ENCODE measurements around the gene TFR2.

Gene TFR2

GRCh38 chr7:100655908-100656674 lies 14.7 kb upstream of the TFR2 start, which contains the start of gene ACTL6B:
TSS of gene ACTL6B (minus strand) at chr7:100656448. CDS start at chr7:100656354, 94 bp downstream.
- in situ Hi-C loops (cut with MboI; ENCODE audit: low sequenced_read_pairs): no loop called here

DNA sequence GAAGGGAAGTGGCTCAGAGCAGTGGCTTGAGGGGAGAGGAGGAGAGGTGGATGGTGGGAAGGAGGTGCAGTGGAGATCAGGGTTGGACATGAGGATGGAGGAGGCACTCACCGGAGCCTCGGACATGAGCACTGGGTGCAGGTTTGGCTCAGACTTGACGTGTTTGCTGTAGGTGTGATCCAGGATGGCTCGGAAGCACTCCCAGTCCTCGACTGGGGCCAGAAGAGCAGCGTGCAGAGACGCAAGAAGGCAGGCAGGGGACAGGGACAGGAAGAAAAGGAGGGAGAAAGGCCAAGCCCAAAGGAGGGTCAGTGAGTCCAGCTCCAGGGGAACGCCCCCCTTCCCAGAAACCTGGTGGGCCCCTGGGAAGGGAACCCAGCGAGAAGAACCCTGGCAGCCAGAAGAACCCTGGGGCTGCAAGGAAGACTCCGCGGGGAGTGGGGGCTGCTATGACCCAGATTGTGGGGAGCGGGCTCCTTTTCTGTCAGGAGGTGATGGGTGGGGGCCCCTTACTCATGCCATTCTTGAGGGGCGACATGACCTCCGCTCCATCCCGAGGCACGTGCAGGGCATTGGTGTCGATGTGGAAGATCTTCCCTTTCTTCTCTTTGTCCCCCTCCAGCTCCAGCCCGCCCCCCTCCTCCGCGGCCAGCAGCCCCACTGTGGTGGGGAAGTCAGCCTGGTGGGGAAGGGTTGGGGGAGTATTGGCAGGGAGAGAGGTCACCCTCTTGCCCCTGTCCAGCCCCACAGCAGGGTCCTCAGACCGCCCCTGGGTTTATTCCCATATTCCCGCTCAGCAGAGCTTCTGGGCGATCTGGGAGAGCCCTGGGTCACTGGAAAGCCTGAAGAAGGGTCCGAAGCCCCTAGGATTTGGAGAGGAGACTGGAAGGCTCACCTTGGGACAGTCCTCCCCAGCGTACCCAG lies 13.8 kb upstream of the TFR2 start:
- in situ Hi-C loops (cut with MboI; ENCODE audit: low sequenced_read_pairs): no loop called here

- in situ Hi-C loops (cut with MboI; ENCODE audit: low sequenced_read_pairs): no loop called here
These were observed 8.6 kb upstream of the TFR2 start for GRCh38 chr7:100649826-100650565.

DNA sequence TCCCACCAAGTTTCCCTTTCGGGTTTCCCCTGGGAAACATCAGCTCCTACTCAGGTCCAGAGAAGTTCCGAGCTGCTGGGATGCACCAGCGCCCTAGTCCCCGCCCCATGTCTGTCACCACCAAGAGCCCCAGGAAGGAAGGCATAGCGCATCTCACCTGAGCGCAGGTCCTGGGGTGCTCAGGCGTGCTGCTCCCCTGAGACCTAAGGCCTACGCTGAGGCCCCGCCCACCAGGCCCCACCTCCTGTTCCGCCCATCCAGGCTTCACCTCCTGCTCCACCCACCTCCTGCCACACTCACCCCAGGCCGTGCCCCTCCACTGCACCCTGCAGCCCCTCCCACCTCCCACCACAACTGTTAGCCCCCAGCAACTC lies 1.2 kb upstream of the TFR2 start:
- in situ Hi-C loops (cut with MboI; ENCODE audit: low sequenced_read_pairs): no loop called here

DNA sequence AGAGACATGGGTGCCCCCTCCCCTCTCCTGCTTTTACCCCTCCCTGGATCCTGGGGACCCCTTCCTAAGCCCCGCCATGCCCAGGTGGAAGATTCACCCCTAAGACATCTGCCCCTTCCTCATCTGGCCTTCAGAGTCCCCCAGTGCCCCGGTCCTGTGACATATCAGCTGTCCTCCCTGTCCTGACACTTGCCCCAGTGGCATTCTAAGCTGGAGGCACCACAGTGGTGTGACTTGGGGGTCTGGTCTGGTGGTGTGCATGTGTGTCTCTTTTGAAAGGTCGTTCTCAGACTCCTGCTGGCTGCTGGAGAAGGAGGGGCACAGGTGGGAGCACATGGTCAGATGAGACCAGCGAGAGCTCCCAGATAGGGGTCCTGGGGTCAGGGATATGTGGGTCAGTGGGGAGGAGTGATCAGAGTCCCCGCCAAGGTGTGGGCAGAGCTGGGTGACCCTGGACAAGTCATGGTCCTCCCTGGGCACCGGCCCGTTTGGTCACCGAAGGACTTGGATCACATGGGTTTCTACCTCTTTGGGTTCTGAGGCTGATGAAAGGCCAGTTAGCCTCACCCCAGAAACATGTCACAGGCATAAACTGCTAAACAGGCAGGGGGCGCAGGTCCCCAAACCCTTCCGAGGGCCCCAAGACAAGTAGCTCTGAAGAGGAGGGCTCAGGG lies 645 bp upstream of the TFR2 start:
- in situ Hi-C loops (cut with MboI; ENCODE audit: low sequenced_read_pairs): no loop called here

GRCh38 chr7:100640517-100641440 lies 573 bp downstream of the TFR2 start:
- in situ Hi-C loops (cut with MboI; ENCODE audit: low sequenced_read_pairs): no loop called here

GRCh38 chr7:100639995-100640516 lies 1.3 kb downstream of the TFR2 start:
- in situ Hi-C loops (cut with MboI; ENCODE audit: low sequenced_read_pairs): no loop called here

DNA sequence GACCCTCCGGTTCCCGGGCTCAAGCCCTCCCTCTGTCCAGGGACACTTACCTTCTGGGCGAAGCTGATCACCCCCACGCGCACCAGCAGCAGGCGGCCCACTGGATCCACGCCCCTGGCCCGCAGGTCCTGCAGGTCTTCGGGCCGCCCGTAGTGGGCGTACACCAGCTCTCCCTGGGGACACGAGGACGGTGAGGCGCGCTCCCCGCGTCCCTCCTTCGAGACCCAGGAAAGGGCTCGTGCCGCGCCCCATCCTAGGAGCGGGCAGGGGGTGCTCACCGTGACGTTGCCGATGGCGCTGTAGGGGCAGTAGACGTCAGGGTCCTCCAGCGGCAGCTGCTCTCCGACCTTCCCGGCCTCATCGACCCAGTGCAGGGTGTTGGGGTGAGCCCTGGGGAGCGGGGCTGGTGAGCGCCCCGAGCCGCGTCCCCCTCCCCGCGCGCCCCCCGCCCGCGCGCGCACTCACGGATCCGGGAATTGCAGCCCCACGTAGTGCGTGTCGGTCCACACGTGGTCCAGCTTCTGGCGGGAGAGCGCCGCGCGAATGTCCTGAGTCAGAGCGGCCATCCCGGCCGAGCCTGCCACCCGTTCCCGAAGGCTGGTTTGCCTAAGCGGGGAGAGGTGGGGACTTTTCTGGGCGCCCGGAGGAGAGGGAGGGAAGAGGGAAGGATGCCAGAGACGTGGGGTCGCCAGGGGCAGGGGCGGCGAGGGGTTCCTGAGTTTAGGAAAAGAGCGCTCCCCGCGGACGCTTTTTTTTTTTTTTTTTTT lies 8.2 kb downstream of the TFR2 start:
- in situ Hi-C loops (cut with MboI; ENCODE audit: low sequenced_read_pairs): no loop called here

DNA sequence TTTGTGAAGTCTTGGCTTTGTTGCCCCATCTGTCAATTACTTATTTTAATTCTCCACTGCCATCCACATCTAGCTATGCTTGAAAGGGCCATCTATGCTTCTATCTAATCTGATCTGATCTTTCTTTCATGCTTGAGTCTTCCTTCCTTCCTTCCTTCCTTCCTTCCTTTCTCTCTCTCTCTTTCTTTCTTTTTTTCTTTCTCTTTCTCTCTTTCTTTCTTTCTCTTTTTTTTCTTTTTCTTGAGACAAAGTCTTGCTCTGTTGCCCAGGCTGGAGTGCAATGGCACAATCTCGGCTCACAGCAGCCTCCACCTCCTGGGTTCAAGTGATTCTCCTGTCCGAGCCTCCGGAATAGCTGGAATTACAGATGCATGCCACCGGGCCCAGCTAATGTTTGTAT lies 11.3 kb downstream of the TFR2 start:
- in situ Hi-C loops (cut with MboI; ENCODE audit: low sequenced_read_pairs): no loop called here

GRCh38 chr7:100629117-100629716 lies 12.1 kb downstream of the TFR2 start:
- in situ Hi-C loops (cut with MboI; ENCODE audit: low sequenced_read_pairs): no loop called here

- in situ Hi-C loops (cut with MboI; ENCODE audit: low sequenced_read_pairs): no loop called here
These were observed 14.2 kb downstream of the TFR2 start for GRCh38 chr7:100627238-100627549.

DNA sequence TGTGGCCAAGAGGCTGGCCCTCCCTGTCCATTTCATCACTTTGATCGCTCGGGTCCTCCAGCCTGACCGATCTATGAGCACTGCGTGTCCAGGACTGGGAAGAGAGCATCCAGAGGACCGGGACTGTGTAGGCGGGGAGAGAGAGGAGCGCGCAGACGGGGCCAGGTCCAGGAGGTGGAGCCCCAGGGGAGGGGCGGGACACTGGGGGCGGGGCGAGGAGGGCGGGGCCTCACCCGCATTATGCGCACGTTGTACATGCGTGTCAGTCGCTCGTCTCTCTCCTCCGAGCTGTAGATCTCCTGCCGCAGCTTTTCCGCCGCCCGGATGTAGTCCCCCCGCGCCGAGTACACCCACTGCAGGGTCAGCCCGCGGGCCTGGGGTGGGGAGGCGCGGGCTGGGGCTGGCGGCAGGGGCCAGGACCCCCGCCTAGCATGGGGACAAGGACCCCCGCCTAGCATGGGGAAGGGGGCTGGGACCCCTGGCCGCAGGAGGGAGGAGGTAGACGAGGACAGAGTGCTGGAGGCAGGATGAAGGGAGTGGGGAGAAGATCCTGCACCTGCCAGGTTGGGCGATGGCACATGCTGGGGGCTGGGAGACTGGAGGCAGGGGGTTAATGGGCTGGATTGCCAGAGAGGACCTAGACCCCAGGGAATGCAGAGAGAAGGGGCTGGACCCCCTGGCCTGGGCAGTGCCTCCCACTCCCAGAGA lies 14.7 kb downstream of the TFR2 start:
- in situ Hi-C loops (cut with MboI; ENCODE audit: low sequenced_read_pairs): no loop called here

DNA sequence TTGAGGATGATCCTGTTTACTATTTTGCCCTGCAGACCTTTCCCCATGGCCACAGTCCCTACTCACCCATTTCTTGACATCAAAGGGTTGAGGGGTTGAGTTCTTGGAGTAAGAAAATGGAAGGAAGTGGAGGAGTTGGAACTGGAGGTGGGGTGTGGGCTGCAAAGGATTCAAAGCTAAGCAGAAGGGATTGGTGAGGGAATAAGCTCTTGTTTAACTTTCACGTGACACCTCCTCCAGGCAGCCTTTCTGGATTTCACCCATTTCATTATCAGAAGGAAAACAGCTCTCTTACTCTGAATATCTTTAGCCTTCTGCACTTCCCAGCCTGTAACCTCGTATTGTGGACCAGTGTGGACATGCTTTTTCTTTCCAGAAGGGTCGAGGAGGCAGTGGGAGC lies 15.3 kb downstream of the TFR2 start:
- in situ Hi-C loops (cut with MboI; ENCODE audit: low sequenced_read_pairs): no loop called here

GRCh38 chr7:100623951-100624824 lies 17.2 kb downstream of the TFR2 start:
- in situ Hi-C loops (cut with MboI; ENCODE audit: low sequenced_read_pairs): no loop called here

DNA sequence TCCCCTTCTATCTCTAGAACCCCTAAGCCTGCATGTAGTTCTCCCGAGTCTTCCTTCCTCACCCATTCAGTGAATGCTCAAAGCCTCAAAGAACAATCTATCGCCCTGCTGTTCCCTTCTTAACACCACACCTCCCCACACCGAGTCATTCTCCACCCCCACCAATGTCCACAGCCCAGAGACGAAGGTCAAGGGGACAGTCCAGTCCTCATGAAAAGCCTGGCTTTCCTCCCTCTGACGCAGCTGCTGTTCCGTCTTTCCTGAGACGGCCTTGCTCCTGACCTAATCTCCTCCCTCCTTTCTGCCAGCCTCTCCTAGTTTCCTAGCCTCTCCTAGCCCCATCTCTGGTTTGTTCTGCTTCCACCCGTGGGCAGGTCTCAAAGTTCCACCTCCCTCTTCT lies 19.8 kb downstream of the TFR2 start:
- in situ Hi-C loops (cut with MboI; ENCODE audit: low sequenced_read_pairs): no loop called here

GRCh38 chr7:100620804-100621203 lies 20.5 kb downstream of the TFR2 start:
- in situ Hi-C loops (cut with MboI; ENCODE audit: low sequenced_read_pairs): no loop called here

GRCh38 chr7:100620239-100620638 lies 21.1 kb downstream of the TFR2 start:
- in situ Hi-C loops (cut with MboI; ENCODE audit: low sequenced_read_pairs): no loop called here
